Gastroesophageal sphincter (tissue), 4 donors: ENCODE results near the gene TMEM178B. TPM values are rescaled to one million over a fixed set of nuclear protein-coding genes. Genes with fewer than 3 reads are reported as not detected.

ENCODE experiments used
- ATAC-seq: fragments of 150-250 bp; one replicate; pipeline ENCODE4 v1.9.1; 2016; ENCODE audit warnings: mild to moderate bottlenecking, moderate library complexity
- H3K27ac ChIP-seq, 4 donors: fragments of 200-600 bp; sonication (generic) in 3 of 4; 1 replicate in 3 of 4; 2 replicates in 1 of 4; pipeline ENCODE4 v1.5.1; 2016 to 2019
- H3K27me3 ChIP-seq: fragments of 200-600 bp; sonication (generic); one replicate; pipeline ENCODE4 v1.5.1; 2019
- H3K36me3 ChIP-seq, 2 donors: fragments of 200-600 bp; sonication (generic); one replicate each; pipeline ENCODE4 v1.5.1; 2019; ENCODE audit warnings: control low read depth in 1 of 2
- H3K4me1 ChIP-seq, 3 donors: fragments of 200-600 bp; sonication (generic); 1 replicate in 2 of 3; 2 replicates in 1 of 3; pipeline ENCODE4 v1.5.1; 2016 to 2019; ENCODE audit warnings: control low read depth in 2 of 3
- H3K4me3 ChIP-seq, 2 donors: fragments of 200-600 bp; sonication (generic); one replicate each; pipeline ENCODE4 v1.5.1; 2019; ENCODE audit warnings: mild to moderate bottlenecking in 1 of 2, moderate library complexity in 1 of 2
- H3K9me3 ChIP-seq, 3 donors: fragments of 200-600 bp; sonication (generic); one replicate each; pipeline ENCODE4 v1.5.1; 2017 to 2019; ENCODE audit warnings: control low read depth in 2 of 3
- EP300 ChIP-seq: sonication (generic); formaldehyde crosslinking; IDR thresholded peaks from one replicate; pipeline ENCODE4 v1.6.1; 2017; ENCODE audit warnings: antibody characterized with exemption, mild to moderate bottlenecking
- POLR2A ChIP-seq, 2 donors: fragments of 450-650 bp; IDR thresholded peaks; one replicate each; pipeline ENCODE4 v1.6.1; 2017; ENCODE audit warnings: antibody characterized with exemption in 2 of 2, mild to moderate bottlenecking in 2 of 2, moderate library complexity in 1 of 2
- POLR2AphosphoS5 ChIP-seq: sonication (generic); formaldehyde crosslinking; IDR thresholded peaks from one replicate; pipeline ENCODE4 v1.6.1; 2017; ENCODE audit warnings: antibody characterized with exemption
- WGBS, 2 donors: methylation state at CpG; one replicate each; pipeline ENCODE4 v1.1.5; 2018; ENCODE audit warnings: low coverage in 1 of 2; 5-methylcytosine and 5-hydroxymethylcytosine counted together
- total RNA-seq, 4 donors: library from RNA; depleted of rRNA; stranded (reverse); fragments of >200 nt; gene quantifications; one replicate each; pipeline ENCODE4 v1.1.0, GENCODE V29; 2016
- TF ChIP-seq, protein P1 (sequence below), 4 experiments: fragments of 200-600 bp in 2 of 4; fragments of 450-650 bp in 2 of 4; sonication (generic) in 1 of 4; IDR thresholded peaks; one replicate each; pipeline ENCODE4 v1.5.1; 2017 to 2019; ENCODE audit warnings: antibody characterized with exemption in 4 of 4, mild to moderate bottlenecking in 2 of 4, moderate library complexity in 2 of 4

TMEM178B gene
- total RNA-seq, 4 donors from 2014 or later: 0.62 to 1.4 (median 1.0) TPM

DNA sequence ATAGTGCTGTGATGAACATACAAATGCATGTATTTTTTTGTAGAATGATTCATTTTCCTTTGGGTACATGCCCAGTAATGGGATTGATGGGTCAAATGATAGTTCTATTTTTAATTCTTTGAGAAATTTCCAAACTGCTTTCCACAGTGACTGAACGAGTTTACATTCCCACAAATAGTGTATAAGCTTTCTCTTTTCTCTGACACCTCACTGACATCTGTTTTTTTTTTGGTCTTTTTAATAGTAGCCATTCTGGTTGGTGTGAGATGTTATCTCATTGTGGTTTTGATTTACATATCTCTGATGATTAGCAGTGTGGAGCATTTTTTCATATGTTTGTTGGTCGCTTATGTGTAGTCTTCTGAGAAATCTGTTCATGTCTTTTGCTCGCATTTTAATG is 282.3 kb downstream of the TMEM178B start:
- H3K4me3 ChIP-seq: no peak overlapping the region

DNA sequence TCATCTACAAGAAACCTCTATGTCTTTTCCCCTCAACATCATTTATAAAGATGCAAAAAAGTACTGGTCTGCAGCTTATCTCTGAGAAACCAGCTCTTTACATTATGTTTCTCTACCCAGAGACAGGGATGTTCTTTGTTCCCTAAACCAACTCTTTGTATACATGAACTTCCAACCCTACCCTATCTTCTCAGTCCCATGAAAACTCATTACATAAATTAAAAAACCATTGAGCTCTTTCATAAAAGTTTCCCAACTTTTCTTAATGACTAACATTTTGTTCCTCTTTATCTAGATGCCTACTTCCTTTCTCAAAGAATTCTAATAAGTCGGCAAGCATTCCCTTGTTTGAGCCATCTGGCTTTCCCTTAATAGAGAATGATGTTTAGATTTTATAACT is 284.5 kb downstream of the TMEM178B start:
- H3K27ac ChIP-seq: no peak overlapping the region
- TF ChIP-seq POLR2AphosphoS5: no peak
- TF ChIP-seq POLR2A (IDR thresholded peaks at IDR 0.05): no peak
- TF ChIP-seq, protein P1, sequence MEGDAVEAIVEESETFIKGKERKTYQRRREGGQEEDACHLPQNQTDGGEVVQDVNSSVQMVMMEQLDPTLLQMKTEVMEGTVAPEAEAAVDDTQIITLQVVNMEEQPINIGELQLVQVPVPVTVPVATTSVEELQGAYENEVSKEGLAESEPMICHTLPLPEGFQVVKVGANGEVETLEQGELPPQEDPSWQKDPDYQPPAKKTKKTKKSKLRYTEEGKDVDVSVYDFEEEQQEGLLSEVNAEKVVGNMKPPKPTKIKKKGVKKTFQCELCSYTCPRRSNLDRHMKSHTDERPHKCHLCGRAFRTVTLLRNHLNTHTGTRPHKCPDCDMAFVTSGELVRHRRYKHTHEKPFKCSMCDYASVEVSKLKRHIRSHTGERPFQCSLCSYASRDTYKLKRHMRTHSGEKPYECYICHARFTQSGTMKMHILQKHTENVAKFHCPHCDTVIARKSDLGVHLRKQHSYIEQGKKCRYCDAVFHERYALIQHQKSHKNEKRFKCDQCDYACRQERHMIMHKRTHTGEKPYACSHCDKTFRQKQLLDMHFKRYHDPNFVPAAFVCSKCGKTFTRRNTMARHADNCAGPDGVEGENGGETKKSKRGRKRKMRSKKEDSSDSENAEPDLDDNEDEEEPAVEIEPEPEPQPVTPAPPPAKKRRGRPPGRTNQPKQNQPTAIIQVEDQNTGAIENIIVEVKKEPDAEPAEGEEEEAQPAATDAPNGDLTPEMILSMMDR (IDR thresholded peaks at IDR 0.05): no peak
- TF ChIP-seq EP300: no peak
- no peaks in the 10 kb centered on the region for H3K36me3 ChIP-seq
- ATAC-seq: no peak
- H3K4me1 ChIP-seq: peaks cover 0 to 32% (median 9%) of the 10 kb centered on the region in 3 donors
- WGBS, 2 donors: 45 to 71% methylated on average over 1 of the region's 1 CpG
- no peaks in the 10 kb centered on the region for H3K9me3 ChIP-seq
- no peak overlapping the region for H3K4me3 ChIP-seq
- H3K27me3 ChIP-seq: no peaks in the 10 kb centered on the region

More for the DNA sequence above, 282.3 kb downstream of the TMEM178B start:
- Histone ChIP-seq H3K4me1 (peaks cover 0 to 19% (median 3%) of the 10 kb centered on the region in 3 donors), H3K9me3 (no peaks in the 10 kb centered on the region), H3K27ac (no peak overlapping the region), H3K36me3 (no peaks in the 10 kb centered on the region), H3K27me3 (no peaks in the 10 kb centered on the region)
- TF ChIP-seq POLR2AphosphoS5: no peak
- TF ChIP-seq POLR2A (IDR thresholded peaks at IDR 0.05): no peak
- TF ChIP-seq EP300: no peak
- WGBS, 2 donors: 28 to 36% methylated on average over 3 of the region's 3 CpGs
- ATAC-seq: no peak

DNA sequence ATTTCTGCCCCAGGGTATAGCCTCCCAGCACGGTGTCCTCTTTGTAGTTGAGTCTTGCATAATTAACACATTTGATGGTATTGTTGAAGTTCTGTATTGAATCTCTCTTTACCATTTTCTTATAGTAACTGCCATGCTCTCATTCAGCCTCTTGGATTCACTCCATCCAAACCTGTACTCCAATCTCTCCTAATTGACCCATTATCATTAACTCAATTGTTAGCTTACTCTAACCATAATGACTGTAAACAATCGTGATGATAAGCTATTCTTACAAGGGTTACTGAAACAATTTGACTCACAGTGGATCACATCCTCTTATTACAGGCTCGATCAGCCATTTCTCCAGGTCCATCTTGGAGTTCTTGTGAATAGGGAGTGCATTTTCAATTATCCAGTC is 285.4 kb downstream of the TMEM178B start:
- Histone ChIP-seq H3K27me3 (no peaks in the 10 kb centered on the region), H3K9me3 (no peaks in the 10 kb centered on the region), H3K27ac (no peak overlapping the region), H3K36me3 (no peaks in the 10 kb centered on the region), H3K4me1 (peaks cover 0 to 32% (median 9%) of the 10 kb centered on the region in 3 donors), H3K4me3 (no peak overlapping the region)
- TF ChIP-seq, protein P1 (IDR thresholded peaks at IDR 0.05): no peak
- TF ChIP-seq POLR2AphosphoS5 (no peak), EP300 (no peak), POLR2A (IDR thresholded peaks at IDR 0.05) (no peak)
- no peak for ATAC-seq
- whole genome bisulfite sequencing, 2 donors: 70 to 86% methylated on average over 3 of the region's 3 CpGs

DNA sequence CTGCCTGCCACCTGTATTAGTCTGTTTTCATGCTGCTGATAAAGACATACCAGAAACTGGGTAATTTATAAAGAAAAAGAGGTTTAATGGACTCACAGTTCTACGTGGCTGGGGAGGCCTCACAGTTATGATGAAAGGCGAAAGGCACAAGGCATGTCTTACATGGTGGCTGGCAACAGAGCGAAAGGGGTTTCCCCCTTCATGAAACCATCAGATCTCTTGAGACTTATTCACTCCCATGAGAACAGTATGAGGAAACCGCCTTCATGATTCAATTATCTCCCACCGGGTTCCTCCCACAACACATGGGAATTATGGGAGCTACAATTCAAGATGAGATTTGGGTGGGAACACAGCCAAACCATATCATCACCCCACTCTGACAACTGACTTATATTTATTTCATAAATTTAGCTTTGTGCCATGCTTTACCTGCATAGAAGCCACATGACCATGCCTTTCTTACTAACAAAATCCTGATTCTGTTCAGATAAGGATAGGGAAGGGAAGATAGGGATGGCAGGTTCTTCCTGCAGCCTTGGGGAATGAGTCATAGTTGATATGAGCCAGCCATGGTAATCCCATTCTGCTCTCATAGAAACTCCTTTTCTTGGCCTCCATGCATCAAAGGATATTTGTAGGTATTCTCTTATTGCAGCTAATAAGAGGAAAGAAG is 286.0 kb downstream of the TMEM178B start:
- Histone ChIP-seq H3K27ac (no peak overlapping the region), H3K27me3 (no peaks in the 10 kb centered on the region), H3K9me3 (no peaks in the 10 kb centered on the region), H3K4me1 (peaks cover 0 to 26% (median 9%) of the 10 kb centered on the region in 3 donors), H3K36me3 (no peaks in the 10 kb centered on the region), H3K4me3 (no peak overlapping the region)
- WGBS, 2 donors: 74% methylated on average over 5 of the region's 5 CpGs; no CpG with 5 or more reads in 1 of the 2 donors
- no peak for TF ChIP-seq POLR2AphosphoS5
- TF ChIP-seq POLR2A (IDR thresholded peaks at IDR 0.05): no peak
- no peak for TF ChIP-seq EP300
- TF ChIP-seq, protein P1 (IDR thresholded peaks at IDR 0.05): no peak
- ATAC-seq: no peak

DNA sequence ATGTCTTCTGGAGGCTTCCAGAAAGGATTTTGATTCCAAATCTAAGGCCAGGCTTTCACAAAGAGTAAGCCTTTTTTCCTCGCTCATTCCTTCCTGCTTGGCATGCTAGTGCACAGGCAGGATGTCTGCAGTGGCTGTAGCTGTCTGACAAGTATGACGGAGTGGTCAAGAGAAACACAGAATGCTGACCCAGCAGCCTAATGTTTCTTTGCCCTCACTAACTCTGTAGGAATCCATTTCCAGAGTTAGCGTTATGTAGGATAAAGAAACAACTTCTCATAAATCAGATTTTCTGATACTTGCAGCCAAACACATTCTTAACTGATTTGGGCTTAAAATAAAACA is 286.5 kb downstream of the TMEM178B start:
- H3K36me3 ChIP-seq: no peaks in the 10 kb centered on the region
- H3K9me3 ChIP-seq: no peaks in the 10 kb centered on the region
- peaks cover 0 to 25% (median 6%) of the 10 kb centered on the region in 3 donors for H3K4me1 ChIP-seq
- no peak overlapping the region for H3K4me3 ChIP-seq
- H3K27ac ChIP-seq: no peak overlapping the region
- 84 to 85% methylated on average over 3 of the region's 3 CpGs for WGBS, 2 donors
- no peak for ATAC-seq
- no peak for TF ChIP-seq EP300
- no peak for TF ChIP-seq POLR2A (IDR thresholded peaks at IDR 0.05)
- TF ChIP-seq POLR2AphosphoS5: no peak
- TF ChIP-seq, protein P1 (IDR thresholded peaks at IDR 0.05): no peak
- no peaks in the 10 kb centered on the region for H3K27me3 ChIP-seq
